HCT116 (cell line): ENCODE data around the gene KATNIP.

Source experiments
- CTCF ChIP-seq, 3 experiments: fragments of 200-600 bp in 1 of 3; sonication (generic) in 1 of 3; IDR thresholded peaks in 2 of 3; conservative IDR thresholded peaks in 1 of 3; 2 replicates each; pipeline ENCODE4 v1.5.1; 2012 to 2017; ENCODE audit warnings: low read depth in 2 of 3, low read length in 2 of 3, antibody characterized with exemption in 1 of 3, borderline replicate concordance in 1 of 3, control low read depth in 1 of 3, mild to moderate bottlenecking in 1 of 3, mixed read lengths in 1 of 3, mixed run types in 1 of 3, moderate library complexity in 1 of 3; ENCODE audit not compliant: insufficient read depth in 1 of 3
- EGR1 ChIP-seq: IDR thresholded peaks from 2 replicates; pipeline ENCODE4 v1.6.1; 2012; ENCODE audit warnings: low read depth
- POLR2A ChIP-seq: IDR thresholded peaks from 2 replicates; pipeline ENCODE4 v1.7.0; 2011; ENCODE audit warnings: borderline replicate concordance; ENCODE audit not compliant: insufficient read depth, insufficient read length; ENCODE audit errors: extremely low read depth
- RAD21 ChIP-seq: IDR thresholded peaks from 2 replicates; pipeline ENCODE4 v1.6.1; 2012; ENCODE audit warnings: low read depth, mild to moderate bottlenecking
- ZFX ChIP-seq: fragments of 450-650 bp; IDR thresholded peaks from 2 replicates; pipeline ENCODE4 v1.6.1; 2017
- TF ChIP-seq, protein P1 (sequence below): IDR thresholded peaks from 2 replicates; pipeline ENCODE4 v1.6.1; 2012; ENCODE audit warnings: low read depth

- TF ChIP-seq CTCF (IDR thresholded peaks at IDR 0.05 in 2 of 3, conservative IDR thresholded peaks at IDR 0.05 in 1 of 3; ENCODE audit: borderline replicate concordance in 1 of 3, insufficient read depth in 1 of 3, low read depth in 2 of 3, low read length in 2 of 3) (no peak), RAD21 (no peak), EGR1 (no peak), POLR2A (no peak), ZFX (no peak)
- TF ChIP-seq, protein P1, sequence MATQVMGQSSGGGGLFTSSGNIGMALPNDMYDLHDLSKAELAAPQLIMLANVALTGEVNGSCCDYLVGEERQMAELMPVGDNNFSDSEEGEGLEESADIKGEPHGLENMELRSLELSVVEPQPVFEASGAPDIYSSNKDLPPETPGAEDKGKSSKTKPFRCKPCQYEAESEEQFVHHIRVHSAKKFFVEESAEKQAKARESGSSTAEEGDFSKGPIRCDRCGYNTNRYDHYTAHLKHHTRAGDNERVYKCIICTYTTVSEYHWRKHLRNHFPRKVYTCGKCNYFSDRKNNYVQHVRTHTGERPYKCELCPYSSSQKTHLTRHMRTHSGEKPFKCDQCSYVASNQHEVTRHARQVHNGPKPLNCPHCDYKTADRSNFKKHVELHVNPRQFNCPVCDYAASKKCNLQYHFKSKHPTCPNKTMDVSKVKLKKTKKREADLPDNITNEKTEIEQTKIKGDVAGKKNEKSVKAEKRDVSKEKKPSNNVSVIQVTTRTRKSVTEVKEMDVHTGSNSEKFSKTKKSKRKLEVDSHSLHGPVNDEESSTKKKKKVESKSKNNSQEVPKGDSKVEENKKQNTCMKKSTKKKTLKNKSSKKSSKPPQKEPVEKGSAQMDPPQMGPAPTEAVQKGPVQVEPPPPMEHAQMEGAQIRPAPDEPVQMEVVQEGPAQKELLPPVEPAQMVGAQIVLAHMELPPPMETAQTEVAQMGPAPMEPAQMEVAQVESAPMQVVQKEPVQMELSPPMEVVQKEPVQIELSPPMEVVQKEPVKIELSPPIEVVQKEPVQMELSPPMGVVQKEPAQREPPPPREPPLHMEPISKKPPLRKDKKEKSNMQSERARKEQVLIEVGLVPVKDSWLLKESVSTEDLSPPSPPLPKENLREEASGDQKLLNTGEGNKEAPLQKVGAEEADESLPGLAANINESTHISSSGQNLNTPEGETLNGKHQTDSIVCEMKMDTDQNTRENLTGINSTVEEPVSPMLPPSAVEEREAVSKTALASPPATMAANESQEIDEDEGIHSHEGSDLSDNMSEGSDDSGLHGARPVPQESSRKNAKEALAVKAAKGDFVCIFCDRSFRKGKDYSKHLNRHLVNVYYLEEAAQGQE, result no peak
Observed at GRCh38 chr16:27506771-27507170, 43.2 kb upstream of the KATNIP start.
